ENCODE measurements around the gene LRRFIP2. TPM values are rescaled to one million over a fixed set of nuclear protein-coding genes. Genes with fewer than 3 reads are reported as not detected.
"Not testable (repeated sequence)": the region's sequence is repeated elsewhere in the genome, so short reads cannot be mapped to it uniquely, and the experiment has no call there.

The LRRFIP2 gene
- total RNA-seq, 2 donors from 2014 or later = 17.3 to 41.0 TPM

GRCh38 chr3:37136067-37136466 is 38.3 kb downstream of the LRRFIP2 start:
- DNase-seq (ENCODE audit: low spot score in 2 of 2) (no peak), ATAC-seq (peak in 1 of 2 donors; percentile 29)
- Mint-ChIP-seq H3K27ac (no peak overlapping the region), H3K9me3 (no peaks in the 10 kb centered on the region), H3K36me3 (no peaks in the 10 kb centered on the region)

GRCh38 chr3:37135561-37135960 is 38.8 kb downstream of the LRRFIP2 start:
- no peaks in the 10 kb centered on the region for H3K36me3 Mint-ChIP-seq
- ATAC-seq (no peak), DNase-seq (ENCODE audit: low spot score in 2 of 2) (no peak)
- H3K27ac Mint-ChIP-seq = no peak overlapping the region
- no peaks in the 10 kb centered on the region for H3K9me3 Mint-ChIP-seq

- no peak for ATAC-seq
- Mint-ChIP-seq H3K9me3 (no peaks in the 10 kb centered on the region), H3K36me3 (peaks cover 0 to 9% of the 10 kb centered on the region in 2 donors), H3K27ac (no peak overlapping the region)
- no peak for DNase-seq (ENCODE audit: low spot score in 2 of 2)
These were observed 42.0 kb downstream of the LRRFIP2 start for GRCh38 chr3:37132334-37132733.

- DNase-seq (ENCODE audit: low spot score in 2 of 2) (no peak), ATAC-seq (no peak)
- Mint-ChIP-seq H3K36me3 (peaks cover 0 to 9% of the 10 kb centered on the region in 2 donors), H3K27ac (no peak overlapping the region), H3K9me3 (no peaks in the 10 kb centered on the region)
These were observed 42.6 kb downstream of the LRRFIP2 start for GRCh38 chr3:37131860-37132144.

GRCh38 chr3:37130984-37131859 is 43.2 kb downstream of the LRRFIP2 start:
- no peak overlapping the region for H3K27ac Mint-ChIP-seq
- ATAC-seq = no peak
- H3K36me3 Mint-ChIP-seq = peaks cover 0 to 9% of the 10 kb centered on the region in 2 donors
- DNase-seq (ENCODE audit: low spot score in 2 of 2) = no peak
- no peaks in the 10 kb centered on the region for H3K9me3 Mint-ChIP-seq

- Mint-ChIP-seq H3K27ac (no peak overlapping the region), H3K9me3 (no peaks in the 10 kb centered on the region), H3K36me3 (peaks cover 0 to 9% of the 10 kb centered on the region in 2 donors)
- ATAC-seq (no peak), DNase-seq (ENCODE audit: low spot score in 2 of 2) (no peak)
These were observed 43.9 kb downstream of the LRRFIP2 start for GRCh38 chr3:37130448-37130847.

- ATAC-seq = peak; percentile 14 to 93
- Mint-ChIP-seq H3K36me3 (peaks cover 0 to 9% of the 10 kb centered on the region in 2 donors), H3K9me3 (no peaks in the 10 kb centered on the region), H3K27ac (no peak overlapping the region)
- no peak for DNase-seq (ENCODE audit: low spot score in 2 of 2)
These were observed 44.5 kb downstream of the LRRFIP2 start for GRCh38 chr3:37129871-37130270.

GRCh38 chr3:37127340-37127739 is 47.0 kb downstream of the LRRFIP2 start:
- DNase-seq (ENCODE audit: low spot score in 2 of 2) (no peak), ATAC-seq (no peak)
- Mint-ChIP-seq H3K27ac (no peak overlapping the region), H3K36me3 (peaks cover 0 to 9% of the 10 kb centered on the region in 2 donors), H3K9me3 (no peaks in the 10 kb centered on the region)

- no peak for ATAC-seq
- Mint-ChIP-seq H3K36me3 (peaks cover 0 to 9% of the 10 kb centered on the region in 2 donors), H3K9me3 (no peaks in the 10 kb centered on the region), H3K27ac (no peak overlapping the region)
- no peak for DNase-seq (ENCODE audit: low spot score in 2 of 2)
These were observed 47.5 kb downstream of the LRRFIP2 start for GRCh38 chr3:37126856-37127255.

- Mint-ChIP-seq H3K9me3 (no peaks in the 10 kb centered on the region), H3K27ac (no peak overlapping the region), H3K36me3 (peaks cover 0 to 9% of the 10 kb centered on the region in 2 donors)
- ATAC-seq (no peak), DNase-seq (ENCODE audit: low spot score in 2 of 2) (no peak)
These were observed 48.9 kb downstream of the LRRFIP2 start for GRCh38 chr3:37125195-37126073.

- ATAC-seq (no peak), DNase-seq (ENCODE audit: low spot score in 2 of 2) (no peak)
- Mint-ChIP-seq H3K36me3 (peaks cover 0 to 6% of the 10 kb centered on the region in 2 donors), H3K27ac (no peak overlapping the region), H3K9me3 (no peaks in the 10 kb centered on the region)
These were observed 49.9 kb downstream of the LRRFIP2 start for GRCh38 chr3:37124435-37124834.

GRCh38 chr3:37123292-37123691 is 51.1 kb downstream of the LRRFIP2 start:
- no peak for DNase-seq (ENCODE audit: low spot score in 2 of 2)
- no peak for ATAC-seq
- H3K9me3 Mint-ChIP-seq = no peaks in the 10 kb centered on the region
- H3K27ac Mint-ChIP-seq = no peak overlapping the region
- H3K36me3 Mint-ChIP-seq = no peaks in the 10 kb centered on the region

- not testable (repeated sequence) for H3K36me3 Mint-ChIP-seq; H3K9me3 Mint-ChIP-seq; ATAC-seq; DNase-seq (ENCODE audit: low spot score in 2 of 2); H3K27ac Mint-ChIP-seq
These were observed 52.3 kb downstream of the LRRFIP2 start for GRCh38 chr3:37122069-37122468.

GRCh38 chr3:37118163-37118562 is 56.2 kb downstream of the LRRFIP2 start:
- H3K27ac Mint-ChIP-seq = no peak overlapping the region
- ATAC-seq (no peak), DNase-seq (ENCODE audit: low spot score in 2 of 2) (no peak)
- no peaks in the 10 kb centered on the region for H3K36me3 Mint-ChIP-seq
- no peaks in the 10 kb centered on the region for H3K9me3 Mint-ChIP-seq

- ATAC-seq (no peak), DNase-seq (ENCODE audit: low spot score in 2 of 2) (no peak)
- no peaks in the 10 kb centered on the region for H3K36me3 Mint-ChIP-seq
- no peak overlapping the region for H3K27ac Mint-ChIP-seq
- H3K9me3 Mint-ChIP-seq = no peaks in the 10 kb centered on the region
These were observed 56.8 kb downstream of the LRRFIP2 start for GRCh38 chr3:37117548-37117947.

- Mint-ChIP-seq H3K27ac (no peak overlapping the region), H3K9me3 (no peaks in the 10 kb centered on the region), H3K36me3 (no peaks in the 10 kb centered on the region)
- DNase-seq (ENCODE audit: low spot score in 2 of 2) = no peak
- no peak for ATAC-seq
These were observed 57.4 kb downstream of the LRRFIP2 start for GRCh38 chr3:37116998-37117397.

GRCh38 chr3:37115446-37115845 is 58.9 kb downstream of the LRRFIP2 start:
- DNase-seq (ENCODE audit: low spot score in 2 of 2) = no peak
- no peaks in the 10 kb centered on the region for H3K36me3 Mint-ChIP-seq

More at GRCh38 chr3:37115446-37115845, 58.9 kb downstream of the LRRFIP2 start:
- Mint-ChIP-seq H3K9me3 (no peaks in the 10 kb centered on the region), H3K27ac (no peak overlapping the region)
- peak in 1 of 2 donors; percentile 53 for ATAC-seq
